ENCODE results near the gene NFILZ. TPM values are rescaled to one million over a fixed set of nuclear protein-coding genes. Genes with fewer than 3 reads are reported as not detected.

The NFILZ gene
- polyA plus RNA-seq, 3 donors, result not detected

Other genes with a start within 250 kb of the NFILZ start
- 100 to 1,000 TPM; 125 to 147 (median 129) TPM for gene RAB11B, start 240.3 kb upstream of the NFILZ start, polyA plus RNA-seq (ENCODE audit: insufficient read length in 3 of 3)
- gene MARCHF2, start 217.3 kb upstream of the NFILZ start, polyA plus RNA-seq (ENCODE audit: insufficient read length in 3 of 3), result 10 to 100 TPM; 10.7 to 13.4 (median 11.6) TPM
- 100 to 1,000 TPM; 433 to 501 (median 481) TPM for gene HNRNPM, start 185.7 kb upstream of the NFILZ start, polyA plus RNA-seq (ENCODE audit: insufficient read length in 3 of 3)
- 1 to 10 TPM in 1 of 3 donors, under 1 TPM in 2; 0.39 to 1.6 (median 0.76) TPM for gene PRAM1, start 128.0 kb upstream of the NFILZ start, polyA plus RNA-seq (ENCODE audit: insufficient read length in 3 of 3)
- 10 to 100 TPM; 16.3 to 19.8 (median 16.7) TPM for gene ZNF414, start 116.5 kb upstream of the NFILZ start, polyA plus RNA-seq (ENCODE audit: insufficient read length in 3 of 3)
- 1 to 10 TPM; 2.4 to 4.8 (median 3.3) TPM for gene MYO1F, start 53.2 kb upstream of the NFILZ start, polyA plus RNA-seq (ENCODE audit: insufficient read length in 3 of 3)
- 10 to 100 TPM; 23.1 to 29.9 (median 27.7) TPM for gene ADAMTS10, start 19.9 kb upstream of the NFILZ start, polyA plus RNA-seq (ENCODE audit: insufficient read length in 3 of 3)
- gene ACTL9, start 68.2 kb downstream of the NFILZ start, polyA plus RNA-seq (ENCODE audit: insufficient read length in 3 of 3), result not detected
- gene OR2Z1, start 91.0 kb downstream of the NFILZ start, polyA plus RNA-seq (ENCODE audit: insufficient read length in 3 of 3), result not detected
- 10 to 100 TPM; 40.6 to 45.8 (median 44.2) TPM for gene ZNF558, start 201.7 kb downstream of the NFILZ start, polyA plus RNA-seq (ENCODE audit: insufficient read length in 3 of 3)
- gene MBD3L1, start 201.7 kb downstream of the NFILZ start, polyA plus RNA-seq (ENCODE audit: insufficient read length in 3 of 3), result not detected

Data from right renal cortex interstitium (tissue), 3 donors.